ENCODE measurements around the gene CACNG6.

DNA sequence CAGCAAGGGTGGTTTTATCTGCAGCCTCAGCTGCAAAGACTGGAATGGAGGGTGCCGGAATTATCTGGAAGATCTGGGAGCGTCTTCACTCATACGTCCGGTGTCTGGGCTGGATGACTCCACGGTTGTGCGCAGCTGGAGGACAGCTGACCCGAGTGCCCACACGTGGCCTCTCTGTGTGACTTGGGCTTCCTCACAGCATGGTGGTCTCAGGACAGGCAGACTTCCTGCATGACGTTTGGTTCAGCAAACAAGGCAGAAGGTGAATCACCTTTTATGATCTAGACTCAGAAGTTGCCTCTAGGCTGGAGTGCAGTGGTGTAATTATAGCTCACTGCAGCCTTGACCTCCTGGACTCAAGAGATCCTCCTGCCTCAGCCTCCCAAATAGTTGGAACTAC lies 33.2 kb downstream of the CACNG6 start:
- TF ChIP-seq POLR2A (IDR thresholded peaks at IDR 0.05; ENCODE audit: low read depth, low read length) (no peak), FOS (IDR thresholded peaks at IDR 0.05; ENCODE audit: borderline replicate concordance, insufficient read depth, low read length) (no peak), MYC (IDR thresholded peaks at IDR 0.05; ENCODE audit: low read depth, low read length) (no peak), EZH2 (IDR thresholded peaks at IDR 0.05; ENCODE audit: borderline replicate concordance, low read depth, low read length, severe bottlenecking) (no peak), JUN (IDR thresholded peaks at IDR 0.05; ENCODE audit: borderline replicate concordance, insufficient read depth, insufficient read length, low read depth) (no peak), POLR2AphosphoS5 (IDR thresholded peaks at IDR 0.05; ENCODE audit: insufficient read depth, low read depth, low read length) (no peak)
- TF ChIP-seq, protein P1, sequence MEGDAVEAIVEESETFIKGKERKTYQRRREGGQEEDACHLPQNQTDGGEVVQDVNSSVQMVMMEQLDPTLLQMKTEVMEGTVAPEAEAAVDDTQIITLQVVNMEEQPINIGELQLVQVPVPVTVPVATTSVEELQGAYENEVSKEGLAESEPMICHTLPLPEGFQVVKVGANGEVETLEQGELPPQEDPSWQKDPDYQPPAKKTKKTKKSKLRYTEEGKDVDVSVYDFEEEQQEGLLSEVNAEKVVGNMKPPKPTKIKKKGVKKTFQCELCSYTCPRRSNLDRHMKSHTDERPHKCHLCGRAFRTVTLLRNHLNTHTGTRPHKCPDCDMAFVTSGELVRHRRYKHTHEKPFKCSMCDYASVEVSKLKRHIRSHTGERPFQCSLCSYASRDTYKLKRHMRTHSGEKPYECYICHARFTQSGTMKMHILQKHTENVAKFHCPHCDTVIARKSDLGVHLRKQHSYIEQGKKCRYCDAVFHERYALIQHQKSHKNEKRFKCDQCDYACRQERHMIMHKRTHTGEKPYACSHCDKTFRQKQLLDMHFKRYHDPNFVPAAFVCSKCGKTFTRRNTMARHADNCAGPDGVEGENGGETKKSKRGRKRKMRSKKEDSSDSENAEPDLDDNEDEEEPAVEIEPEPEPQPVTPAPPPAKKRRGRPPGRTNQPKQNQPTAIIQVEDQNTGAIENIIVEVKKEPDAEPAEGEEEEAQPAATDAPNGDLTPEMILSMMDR (IDR thresholded peaks at IDR 0.05; ENCODE audit: extremely low read depth in 1 of 2, insufficient read depth in 1 of 2, low read depth in 1 of 2, low read length in 2 of 2): no peak
- TF ChIP-seq, protein P2, sequence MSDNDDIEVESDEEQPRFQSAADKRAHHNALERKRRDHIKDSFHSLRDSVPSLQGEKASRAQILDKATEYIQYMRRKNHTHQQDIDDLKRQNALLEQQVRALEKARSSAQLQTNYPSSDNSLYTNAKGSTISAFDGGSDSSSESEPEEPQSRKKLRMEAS (IDR thresholded peaks at IDR 0.05; ENCODE audit: insufficient read depth, insufficient read length): no peak

Measured in endothelial cell of umbilical vein (primary cell).